GM10266 (cell line): ENCODE results near the gene GNG2.

ENCODE experiments used
- DNase-seq: peaks from one replicate; pipeline ENCODE4 v3.0.0; 2012; ENCODE audit errors: extremely low spot score
- CTCF ChIP-seq: IDR thresholded peaks from 2 replicates; pipeline ENCODE4 v1.5.1; 2012; ENCODE audit warnings: mild to moderate bottlenecking, low read depth; ENCODE audit not compliant: control insufficient read depth, insufficient read depth; ENCODE audit errors: missing control alignments

GNG2 gene

GRCh38 chr14:52007637-52008036 is 147.2 kb downstream of the GNG2 start:
- TF ChIP-seq CTCF = no peak
- no peak for DNase-seq

GRCh38 chr14:52008136-52008535 is 147.7 kb downstream of the GNG2 start:
- no peak for DNase-seq
- no peak for TF ChIP-seq CTCF

GRCh38 chr14:52010173-52010693 is 149.8 kb downstream of the GNG2 start:
- no peak for DNase-seq
- no peak for TF ChIP-seq CTCF

GRCh38 chr14:52011523-52011922 is 151.1 kb downstream of the GNG2 start:
- DNase-seq = no peak
- TF ChIP-seq CTCF = no peak

GRCh38 chr14:52012635-52013034 is 152.2 kb downstream of the GNG2 start:
- TF ChIP-seq CTCF = no peak

GRCh38 chr14:52013984-52014600 is 153.7 kb downstream of the GNG2 start:
- no peak for TF ChIP-seq CTCF
- no peak for DNase-seq

More at GRCh38 chr14:52012635-52013034, 152.2 kb downstream of the GNG2 start:
- no peak for DNase-seq

- no peak for DNase-seq
- TF ChIP-seq CTCF = no peak
These were observed 154.3 kb downstream of the GNG2 start for GRCh38 chr14:52014601-52015267.
